ENCODE data around the gene FXYD3.

The FXYD3 gene

GRCh38 chr19:35154525-35155406 lies 39.1 kb downstream of the FXYD3 start, which contains the start of gene FXYD5:
FXYD5 (plus strand) TSS chr19:35154735; CDS start chr19:35155551, 816 bp downstream.
- TF ChIP-seq CTCF (IDR thresholded peaks at IDR 0.05; ENCODE audit: low read depth, low read length, missing control alignments), result no peak
- peak within 1 kb of the TSS; percentile 83 for H3K4me3 ChIP-seq (replicated peaks; ENCODE audit: low read depth, low read length)
- no peak for DNase-seq (ENCODE audit: extremely low read depth, low read depth)

- DNase-seq (ENCODE audit: extremely low read depth, low read depth), result no peak
- TF ChIP-seq CTCF (IDR thresholded peaks at IDR 0.05; ENCODE audit: low read depth, low read length, missing control alignments), result no peak
Measured at GRCh38 chr19:35155441-35155840, 39.8 kb downstream of the FXYD3 start.

GRCh38 chr19:35155981-35156672 lies 40.5 kb downstream of the FXYD3 start:
- DNase-seq (ENCODE audit: extremely low read depth, low read depth), result no peak
- H3K4me3 ChIP-seq (replicated peaks; ENCODE audit: low read depth, low read length), result peak overlapping the region; percentile 83
- TF ChIP-seq CTCF (IDR thresholded peaks at IDR 0.05; ENCODE audit: low read depth, low read length, missing control alignments), result no peak

More at GRCh38 chr19:35155441-35155840, 39.8 kb downstream of the FXYD3 start:
- H3K4me3 ChIP-seq (replicated peaks; ENCODE audit: low read depth, low read length), result peak overlapping the region; percentile 83

- no peak for DNase-seq (ENCODE audit: extremely low read depth, low read depth)
- no peak overlapping the region for H3K4me3 ChIP-seq (replicated peaks; ENCODE audit: low read depth, low read length)
- TF ChIP-seq CTCF (IDR thresholded peaks at IDR 0.05; ENCODE audit: low read depth, low read length, missing control alignments), result no peak
Measured at GRCh38 chr19:35156673-35157014, 41.0 kb downstream of the FXYD3 start.

- no peak for TF ChIP-seq CTCF (IDR thresholded peaks at IDR 0.05; ENCODE audit: low read depth, low read length, missing control alignments)
- H3K4me3 ChIP-seq (replicated peaks; ENCODE audit: low read depth, low read length), result no peak overlapping the region
- no peak for DNase-seq (ENCODE audit: extremely low read depth, low read depth)
Measured at GRCh38 chr19:35157431-35157830, 41.8 kb downstream of the FXYD3 start.

GRCh38 chr19:35159606-35160005 lies 44.0 kb downstream of the FXYD3 start:
- TF ChIP-seq CTCF (IDR thresholded peaks at IDR 0.05; ENCODE audit: low read depth, low read length, missing control alignments), result no peak
- H3K4me3 ChIP-seq (replicated peaks; ENCODE audit: low read depth, low read length), result no peak overlapping the region
- no peak for DNase-seq (ENCODE audit: extremely low read depth, low read depth)

Measured in HFF-Myc (cell line).